GM19438 (cell line): ENCODE results near the gene AK8.
"Not testable (repeated sequence)": the region's sequence is repeated elsewhere in the genome, so short reads cannot be mapped to it uniquely, and the experiment has no call there.

Experiments
- ATAC-seq: cut with Tn5 transposase; IDR thresholded peaks from one replicate; pipeline ENCODE4 v1.9.1; 2021; ENCODE audit warnings: low read depth; ENCODE audit not compliant: unreplicated experiment

AK8 gene

DNA sequence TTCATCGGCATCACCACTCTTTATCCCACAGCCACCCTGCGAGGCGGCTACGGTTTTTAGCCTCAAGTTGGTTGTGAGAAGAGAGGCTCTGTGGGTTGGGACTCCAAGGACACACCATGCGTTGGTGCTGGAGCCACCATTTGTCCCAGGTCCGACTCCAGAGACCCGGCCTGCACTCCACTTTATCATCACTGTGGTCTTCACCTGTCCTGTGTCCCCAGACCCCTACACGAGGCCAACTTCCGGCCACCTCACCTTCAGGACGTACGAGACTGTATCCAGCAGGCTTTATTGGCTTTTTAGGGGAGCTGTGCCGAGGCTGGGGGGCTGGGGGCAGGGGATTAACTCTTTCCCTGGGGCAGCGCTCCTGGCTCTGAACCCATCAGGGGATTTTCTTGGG is 152.8 kb downstream of the AK8 start:
- no peak for ATAC-seq

DNA sequence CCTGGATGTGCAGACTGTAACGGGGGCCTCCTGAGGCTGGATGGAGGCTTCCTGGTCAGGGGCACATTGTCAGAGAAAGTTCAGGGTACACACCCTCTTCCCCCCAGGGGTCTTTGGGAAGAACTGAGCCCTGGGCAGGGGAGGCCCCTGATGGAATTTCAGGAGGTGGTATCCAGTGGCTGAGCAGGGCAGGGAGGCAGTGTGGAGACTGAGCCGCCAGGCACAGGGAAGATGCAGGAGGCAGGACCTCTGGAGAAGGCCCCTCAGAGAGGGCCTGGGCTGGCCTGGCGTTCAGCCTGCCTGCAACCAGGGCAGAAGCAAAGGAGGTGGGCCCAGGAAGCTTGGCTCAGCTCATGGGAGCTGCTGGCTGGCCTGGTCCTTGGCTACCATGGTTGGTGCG is 154.3 kb downstream of the AK8 start:
- no peak for ATAC-seq

DNA sequence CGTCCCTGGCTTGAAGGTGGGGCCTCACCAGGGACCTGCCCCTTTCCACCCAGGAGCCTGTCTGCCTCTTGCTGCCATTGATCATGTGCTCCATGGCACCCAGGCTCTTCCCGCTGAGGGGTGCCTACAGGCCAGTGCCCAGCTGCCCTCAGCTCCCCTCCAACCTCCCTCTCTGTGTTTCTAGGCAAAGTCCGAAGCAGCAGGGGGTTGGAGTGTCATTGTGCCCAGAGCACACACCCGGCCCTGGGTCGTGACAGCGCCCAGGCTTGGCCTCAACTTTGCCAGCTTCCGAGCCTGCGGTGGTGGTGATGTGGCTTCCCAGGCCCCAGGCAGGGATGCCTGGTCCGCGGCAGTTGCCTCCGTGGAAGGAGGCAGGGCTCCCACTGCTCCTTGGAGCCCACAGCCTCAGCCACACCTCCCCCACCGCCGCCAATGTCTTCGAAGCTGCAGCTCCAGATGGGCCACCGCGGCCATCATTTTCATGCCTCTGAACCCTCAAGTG is 155.5 kb downstream of the AK8 start:
- no peak for ATAC-seq

DNA sequence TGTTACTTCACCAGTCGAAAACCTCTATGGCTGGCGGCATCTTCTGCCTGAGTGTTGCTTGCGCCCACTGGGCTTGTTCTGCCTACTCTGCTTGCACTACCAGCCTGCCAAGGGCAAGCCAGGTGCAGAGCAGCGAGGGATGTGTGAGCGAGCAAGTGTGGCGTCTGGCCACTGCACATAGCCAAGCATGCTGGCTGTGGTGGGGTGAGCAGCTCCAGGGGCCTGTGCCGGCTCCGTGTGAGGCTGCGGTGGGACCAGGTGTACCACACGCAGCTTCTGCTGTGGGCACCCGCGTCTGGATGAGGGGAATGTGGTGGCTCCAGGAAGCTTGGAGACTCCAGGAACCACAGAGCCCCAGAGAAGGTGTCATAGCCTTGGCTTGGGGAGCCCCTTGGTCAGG is 156.4 kb downstream of the AK8 start:
- ATAC-seq = no peak

DNA sequence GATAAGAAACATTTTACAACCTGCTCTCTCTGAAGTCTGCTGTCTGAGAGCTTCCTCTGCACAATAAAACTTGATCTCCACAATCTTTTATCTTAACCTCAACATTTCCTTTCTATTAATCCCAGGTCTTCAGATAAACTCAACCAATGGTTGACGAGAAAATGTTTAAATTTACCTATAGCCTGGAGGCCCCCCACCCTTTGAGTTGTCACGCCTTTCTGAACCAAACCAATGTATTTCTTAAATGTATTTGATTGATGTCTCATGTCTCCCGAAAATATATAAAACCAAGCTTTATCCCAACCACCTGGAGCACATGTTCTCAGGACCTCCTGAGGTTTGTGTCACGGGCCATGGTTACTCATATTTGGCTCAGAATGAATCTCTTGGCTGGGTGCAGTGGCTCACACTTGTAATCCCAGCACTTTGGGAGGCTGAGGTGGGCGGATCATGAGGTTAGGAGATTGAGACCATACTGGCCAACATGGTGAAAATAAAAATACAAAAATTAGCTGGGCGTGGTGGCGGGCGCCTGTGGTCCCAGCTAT is 159.6 kb downstream of the AK8 start:
- ATAC-seq = not testable (repeated sequence)

DNA sequence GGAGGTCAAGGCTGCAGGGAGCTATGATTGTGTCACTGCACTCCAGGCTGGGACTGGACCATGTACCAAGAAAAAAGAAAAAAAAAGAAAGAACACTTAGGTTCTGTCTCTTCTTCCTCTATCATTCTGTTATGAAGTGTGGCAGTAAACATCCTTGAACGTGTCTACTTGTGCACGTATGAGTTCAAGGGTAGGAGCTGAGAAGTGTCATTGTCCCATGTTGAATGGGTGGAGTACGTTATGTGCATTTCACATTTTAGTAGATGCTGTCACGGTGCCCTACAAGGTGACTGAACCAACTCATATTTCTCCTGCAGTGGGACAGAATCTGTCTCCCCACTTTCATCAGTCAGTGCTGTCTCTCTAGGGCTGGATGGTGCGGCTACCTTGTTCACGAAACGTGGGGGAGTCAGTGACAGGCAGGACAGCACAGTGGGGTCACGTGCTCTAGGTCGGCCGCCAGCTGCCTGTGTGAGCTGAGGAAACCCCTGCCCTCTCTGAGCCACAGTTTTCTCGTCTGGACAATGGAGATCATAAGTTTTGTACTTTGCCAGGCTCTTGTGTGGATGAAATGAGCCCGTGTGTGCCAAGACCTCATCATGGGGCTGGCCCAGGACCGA is 160.6 kb downstream of the AK8 start:
- ATAC-seq = no peak

DNA sequence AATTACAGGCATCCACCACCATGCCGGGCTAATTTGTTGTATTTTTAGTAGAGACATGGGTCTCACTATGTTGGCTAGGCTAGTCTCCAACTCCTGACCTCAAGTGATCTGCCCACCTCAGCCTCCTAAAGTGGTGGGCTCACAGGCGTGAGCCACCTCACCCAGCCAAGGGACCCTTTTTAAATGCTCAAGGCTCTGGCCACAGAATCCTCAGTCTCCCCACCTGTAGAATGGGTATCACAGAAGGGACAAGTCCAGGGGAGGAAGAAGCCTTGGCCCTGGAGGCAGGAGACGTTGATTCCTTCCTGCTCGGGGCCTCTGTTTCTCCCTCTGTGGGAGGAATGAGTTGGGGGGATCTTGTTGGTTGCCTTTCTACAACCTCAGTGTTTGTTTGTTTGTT is 162.1 kb downstream of the AK8 start:
- ATAC-seq = no peak

DNA sequence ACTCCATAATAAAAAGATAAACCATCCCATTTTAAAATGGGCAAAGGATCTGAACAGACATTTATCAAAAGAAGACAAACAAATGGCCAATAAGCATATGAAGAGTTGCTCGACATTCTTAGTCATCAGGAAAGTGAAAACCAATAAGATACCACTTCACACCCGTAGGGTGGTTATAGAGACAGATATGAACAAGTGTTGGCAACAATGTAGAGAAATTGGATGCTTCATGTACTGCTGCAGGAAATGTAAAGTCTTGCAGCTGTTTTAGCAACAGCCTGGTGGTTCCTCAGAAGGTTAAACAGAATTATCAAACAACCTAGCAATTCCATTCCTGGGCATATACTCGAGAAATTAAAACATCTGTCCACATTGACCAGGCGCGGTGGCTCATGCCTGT is 165.3 kb downstream of the AK8 start:
- ATAC-seq = no peak

DNA sequence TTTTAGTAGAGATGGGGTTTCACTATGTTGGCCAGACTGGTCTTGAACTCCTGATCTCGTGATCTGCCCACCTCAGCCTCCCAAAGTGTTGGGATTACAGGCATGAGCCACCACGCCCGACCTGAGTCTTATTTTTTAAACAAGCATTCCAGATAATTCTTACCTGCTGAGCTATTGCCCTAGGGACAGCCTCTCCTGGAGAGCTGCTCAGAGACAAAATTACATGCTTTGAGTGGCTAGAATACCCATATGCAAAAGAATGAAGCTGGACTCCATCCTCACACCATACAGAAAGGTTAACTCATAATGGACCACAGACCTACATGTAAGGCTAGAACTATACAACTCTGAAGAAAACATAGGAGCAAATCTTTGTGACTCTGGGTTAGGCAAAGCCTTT is 166.2 kb downstream of the AK8 start:
- ATAC-seq = no peak

DNA sequence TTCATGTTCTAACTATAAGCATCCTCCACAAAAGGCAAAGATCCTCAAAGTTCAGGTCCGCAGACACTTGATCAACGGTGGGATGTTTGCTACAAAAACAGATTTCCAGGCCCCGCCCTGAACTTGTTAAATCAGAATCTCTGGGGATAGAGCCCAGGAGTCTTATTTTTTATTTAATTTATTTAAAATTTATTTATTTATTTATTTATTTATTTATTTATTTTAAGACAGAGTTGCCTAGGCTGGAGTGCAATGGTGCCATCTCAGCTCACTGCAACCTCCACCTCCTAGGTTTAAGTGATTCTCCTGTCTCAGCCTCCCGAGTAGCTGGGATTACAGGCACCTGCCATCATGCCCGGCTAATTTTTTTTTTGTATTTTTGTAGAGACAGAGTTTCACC is 166.9 kb downstream of the AK8 start:
- ATAC-seq = not testable (repeated sequence)

DNA sequence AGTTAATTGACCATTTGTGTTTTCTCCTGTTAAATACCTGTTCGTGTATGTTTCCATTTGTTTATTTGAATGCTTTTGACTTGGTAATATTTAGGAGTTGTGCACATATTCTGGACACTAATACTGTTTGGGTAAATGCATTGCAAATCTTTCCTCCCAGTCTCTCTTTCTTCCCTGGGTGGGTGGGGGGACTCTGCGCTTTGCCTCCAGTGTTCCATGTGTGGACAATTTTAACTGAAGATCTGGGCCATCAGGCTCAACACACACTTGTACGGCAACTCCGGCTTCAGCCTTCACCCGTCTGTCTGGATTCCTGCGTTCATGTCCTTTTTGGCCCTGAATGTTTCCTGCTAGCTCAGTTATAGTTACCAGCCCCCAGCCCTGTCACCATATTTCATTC is 167.8 kb downstream of the AK8 start:
- ATAC-seq = no peak

DNA sequence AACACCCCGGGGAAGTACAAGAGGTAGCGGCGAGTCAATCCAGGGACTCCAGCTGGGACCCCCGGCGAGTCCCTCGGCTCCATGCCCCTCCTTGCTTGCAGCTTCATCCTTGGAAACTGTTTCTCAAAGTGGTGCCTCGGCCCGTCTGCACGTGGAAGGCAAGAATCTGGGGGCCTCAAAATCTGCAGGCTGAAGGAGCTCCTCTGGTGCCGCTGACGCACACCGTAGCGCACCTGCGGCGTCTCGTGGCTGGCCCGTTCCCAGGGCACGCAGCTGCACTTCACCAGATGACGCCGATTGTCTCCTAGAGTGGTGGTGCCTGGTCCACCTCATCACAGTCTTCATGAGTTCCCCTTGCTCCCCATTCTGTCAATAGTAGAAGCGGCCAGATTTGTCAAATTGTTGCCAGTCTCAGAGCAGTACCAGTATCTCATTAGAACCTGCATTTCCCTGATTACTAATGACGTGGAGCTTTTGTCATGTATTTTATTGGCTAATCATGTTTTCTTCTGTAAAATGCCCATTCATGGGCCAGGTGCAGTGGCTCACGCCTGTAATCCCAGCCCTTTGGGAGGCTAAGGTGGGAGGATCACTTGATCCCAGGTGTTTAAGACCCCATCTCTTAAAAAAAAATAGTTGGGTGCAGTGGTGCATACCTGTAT is 169.2 kb downstream of the AK8 start:
- ATAC-seq = no peak

DNA sequence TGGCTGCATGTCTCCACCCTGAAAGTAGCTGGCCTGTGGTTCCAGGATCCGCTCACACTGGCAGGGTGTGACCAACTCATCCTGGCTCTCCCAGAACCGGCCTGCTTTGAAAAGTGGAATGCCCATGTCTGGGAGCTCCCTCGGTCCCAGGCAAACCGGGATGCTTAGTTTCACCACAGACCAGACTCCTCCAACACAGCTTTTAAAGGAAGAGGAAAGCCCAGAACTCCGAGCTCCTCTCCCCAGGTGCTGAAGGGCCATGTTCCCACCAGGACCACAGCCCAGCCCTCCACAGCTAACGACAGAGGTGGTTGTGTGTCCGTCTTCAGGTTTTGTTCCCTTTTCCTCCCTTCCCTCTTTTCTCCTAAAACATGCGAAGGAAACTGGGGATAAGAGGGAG is 169.8 kb downstream of the AK8 start:
- ATAC-seq = no peak

DNA sequence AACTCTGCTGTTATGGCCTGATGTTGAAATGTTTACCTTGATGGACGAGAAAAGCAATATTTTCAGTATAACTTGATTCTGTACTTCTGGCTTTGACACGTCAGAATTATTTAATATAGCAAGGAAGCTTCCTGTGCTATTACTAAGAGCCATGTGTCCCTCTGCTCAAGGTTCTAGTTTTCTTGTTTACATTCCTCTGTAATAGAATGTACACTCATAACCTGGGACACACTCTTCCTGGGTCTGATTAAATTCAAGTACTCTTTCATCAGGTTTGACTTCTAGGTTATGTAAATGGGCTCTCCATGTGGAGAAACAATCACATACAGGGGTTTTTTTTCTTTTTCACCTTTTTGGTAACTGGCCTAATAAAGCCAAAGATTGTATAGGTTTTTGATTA is 174.7 kb downstream of the AK8 start:
- no peak for ATAC-seq

DNA sequence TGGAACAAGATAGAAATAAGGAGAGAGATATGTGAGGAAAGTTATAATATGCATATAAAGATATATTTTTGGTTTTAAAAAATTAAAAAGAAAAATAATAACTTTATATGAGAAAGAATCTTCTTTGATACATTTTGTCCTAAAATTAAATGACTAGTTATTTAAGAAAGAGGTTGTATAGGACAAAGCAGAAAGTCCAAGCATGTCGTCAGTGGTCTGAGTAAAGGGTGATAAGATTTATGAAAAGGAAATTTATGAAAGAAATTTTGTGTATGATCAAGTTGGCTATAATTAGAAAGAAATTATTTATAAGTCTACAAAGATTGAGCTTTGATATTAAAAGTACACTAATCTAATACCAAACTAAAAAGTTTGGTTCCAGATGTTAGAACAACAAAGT is 175.8 kb downstream of the AK8 start:
- ATAC-seq = no peak

DNA sequence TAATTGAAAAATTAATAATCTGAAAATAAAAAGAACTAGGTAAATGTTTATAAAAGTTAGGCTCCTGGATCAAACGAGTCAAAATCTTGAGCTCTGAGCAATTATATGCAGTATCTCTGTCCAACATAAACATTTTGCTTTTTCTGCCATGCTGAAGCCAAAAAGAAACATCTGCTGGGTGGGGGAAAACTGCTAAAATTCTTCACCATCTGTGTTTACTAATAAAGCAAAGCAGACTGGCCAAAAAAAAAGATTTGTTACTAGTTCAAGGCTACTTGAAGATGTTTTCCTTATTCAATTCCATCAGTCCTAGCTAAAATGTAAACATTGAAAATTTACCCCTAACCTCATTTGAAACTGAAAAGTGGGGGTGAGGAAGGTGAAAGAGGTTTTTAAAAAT is 178.1 kb downstream of the AK8 start:
- ATAC-seq = no peak

DNA sequence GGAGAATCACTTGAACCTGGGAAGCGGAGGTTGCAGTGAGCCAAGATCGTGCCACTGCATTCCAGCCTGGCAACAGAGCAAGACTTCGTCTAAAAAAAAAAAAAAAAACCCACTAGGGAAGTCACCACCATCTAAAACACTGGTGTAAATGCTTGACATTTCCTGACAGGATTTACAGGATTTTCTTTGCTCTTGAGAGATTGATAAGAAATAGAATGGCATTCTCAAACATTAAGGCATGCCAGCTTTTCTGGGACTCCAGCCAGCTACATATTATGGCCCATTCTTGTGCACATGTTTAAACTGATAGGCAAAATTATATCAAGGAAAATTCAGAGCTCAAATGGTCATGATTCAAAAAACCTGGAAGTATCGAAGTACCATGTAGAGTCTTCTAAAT is 179.1 kb downstream of the AK8 start:
- ATAC-seq = no peak

DNA sequence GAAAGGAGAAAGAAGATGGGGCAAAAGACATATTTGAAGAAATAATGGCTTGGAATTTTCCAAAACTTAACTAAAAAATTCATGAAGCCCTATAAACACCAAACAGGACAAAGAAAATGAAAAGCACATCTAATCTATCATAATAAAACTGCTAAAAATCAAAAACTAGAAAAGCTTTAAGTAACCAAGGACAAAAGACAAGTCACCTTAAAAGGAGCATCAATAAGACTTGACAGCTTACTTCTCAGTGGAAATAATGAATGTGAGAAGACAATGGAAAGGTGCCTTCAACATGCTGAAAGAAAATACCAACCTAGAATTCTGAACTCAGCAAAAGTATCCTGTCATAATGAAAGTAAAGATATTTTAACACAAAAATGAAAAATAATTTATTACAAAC is 180.9 kb downstream of the AK8 start:
- no peak for ATAC-seq

DNA sequence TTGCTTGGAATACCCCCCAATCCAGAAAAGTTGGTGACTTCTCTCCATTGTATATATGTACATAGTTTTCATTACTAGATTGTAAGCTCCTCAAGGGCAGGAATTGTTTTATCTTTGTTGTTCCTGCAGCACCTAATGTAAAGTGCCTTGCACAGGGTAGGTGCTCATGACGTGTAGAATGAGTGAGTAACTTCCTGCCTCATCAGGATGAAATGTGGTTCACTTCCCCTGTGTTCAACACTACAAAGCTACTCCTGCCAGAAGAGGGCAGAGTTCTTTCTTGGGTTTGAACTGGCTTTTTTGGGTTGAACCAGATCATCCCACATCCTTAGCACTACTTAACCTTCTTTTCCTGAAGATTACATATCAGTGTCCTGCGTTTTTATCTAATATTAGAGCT is 183.9 kb downstream of the AK8 start:
- ATAC-seq = no peak

DNA sequence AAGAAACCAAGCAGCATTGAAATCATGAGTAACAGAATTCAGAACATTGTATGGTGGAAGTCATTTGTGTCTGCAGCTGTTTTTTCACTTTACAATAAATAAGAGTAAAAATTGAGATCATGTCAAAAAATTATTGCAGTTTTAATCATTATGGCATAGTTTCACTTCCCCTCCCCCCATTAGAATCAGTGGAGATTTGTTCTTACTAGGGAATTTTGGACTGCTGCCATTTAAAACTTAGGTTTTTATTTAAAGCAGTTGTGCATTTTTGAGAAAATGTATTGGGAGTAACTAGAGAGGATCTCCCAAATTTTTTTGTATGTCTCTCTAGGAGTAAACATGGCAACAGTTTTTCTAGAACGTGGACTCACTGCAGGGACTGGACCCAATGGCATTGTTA is 187.4 kb downstream of the AK8 start:
- ATAC-seq = no peak

DNA sequence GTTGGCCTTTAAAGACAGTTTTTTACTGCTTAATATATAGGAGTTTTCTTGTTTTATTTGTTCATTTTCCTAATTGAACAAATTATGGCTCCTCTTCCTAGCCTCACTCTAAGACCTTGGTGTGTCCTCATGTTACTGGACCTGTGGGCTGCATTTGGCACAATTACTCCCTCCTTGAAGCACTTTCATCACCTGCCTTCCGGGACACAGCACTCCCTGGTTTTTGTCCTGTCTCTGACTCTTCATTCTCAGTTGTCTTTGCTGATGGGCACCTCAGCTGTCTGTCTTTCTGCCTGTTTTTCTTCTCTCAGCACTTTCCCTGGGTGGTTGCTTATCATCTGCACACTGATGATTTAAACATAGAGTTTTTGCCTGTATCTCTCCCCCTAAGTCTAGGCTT is 194.2 kb downstream of the AK8 start:
- no peak for ATAC-seq

DNA sequence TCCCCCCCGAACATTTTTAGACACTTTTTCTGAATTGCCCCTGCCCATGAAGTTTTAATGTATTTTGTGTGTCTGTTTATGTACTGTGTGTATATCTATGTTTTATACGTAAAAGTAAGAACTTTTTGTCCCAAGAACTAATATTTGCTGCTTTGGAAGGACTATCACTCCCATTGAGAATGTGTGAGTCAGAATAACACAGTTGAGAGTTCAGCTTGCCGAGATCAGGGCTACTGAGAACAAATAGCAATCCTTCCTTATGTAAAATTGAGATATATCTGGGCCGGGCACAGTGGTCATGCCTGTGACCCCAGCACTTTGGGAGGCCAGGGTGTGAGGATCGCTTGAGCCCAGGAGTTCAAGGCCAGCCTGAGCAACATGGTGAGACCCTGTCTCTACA is 196.5 kb downstream of the AK8 start:
- no peak for ATAC-seq
